CD4-positive, alpha-beta T cell (primary cell): ENCODE data around the gene GPR45. TPM values are rescaled to one million over a fixed set of nuclear protein-coding genes. Genes with fewer than 3 reads are reported as not detected.

Experiments
- ATAC-seq: fragments of 200-7000 bp; cut with Tn5 transposase; one replicate; pipeline ENCODE4 v1.10.0; 2022; ENCODE audit warnings: mild to moderate bottlenecking; ENCODE audit not compliant: poor library complexity
- CTCF ChIA-PET: fragments of 350-600 bp; sonication (Branson Sonifier 250); formaldehyde crosslinking; loops from one replicate; lab custom pipeline; 2021; ENCODE audit warnings: antibody characterized with exemption, inconsistent platforms; lab: Charles Lee
- POLR2A ChIA-PET: fragments of 350-600 bp; sonication (Branson Sonifier 250); formaldehyde crosslinking; loops from one replicate; lab custom pipeline; 2021; ENCODE audit warnings: antibody characterized with exemption, inconsistent platforms; lab: Charles Lee
- DNase-seq, 14 experiments: peaks; one replicate each; pipeline ENCODE4 v3.0.0-alpha.2; 2013 to 2020; ENCODE audit warnings: mixed read lengths in 2 of 14
- H3K27ac ChIP-seq, 2 donors: one replicate each; pipeline versions ENCODE4 v1.5.1 to v1.7.0; 2013; ENCODE audit warnings: low read length in 2 of 2, low read depth in 1 of 2, mild to moderate bottlenecking in 1 of 2
- H3K27me3 ChIP-seq, 2 experiments: 1 replicate in 1 of 2; 2 replicates in 1 of 2; pipeline versions ENCODE4 v1.6.1 to v1.7.0; 2013; ENCODE audit warnings: low read length in 2 of 2, control low read depth in 1 of 2, mild to moderate bottlenecking in 1 of 2, moderate library complexity in 1 of 2; ENCODE audit not compliant: insufficient read depth in 2 of 2, control insufficient read depth in 1 of 2
- H3K36me3 ChIP-seq: one replicate; pipeline ENCODE4 v1.6.1; 2013; ENCODE audit warnings: low read length, control low read depth; ENCODE audit not compliant: insufficient read depth
- H3K4me1 ChIP-seq: one replicate; pipeline ENCODE4 v1.6.1; 2013; ENCODE audit warnings: low read length, control low read depth; ENCODE audit not compliant: insufficient read depth
- H3K4me3 ChIP-seq: one replicate; pipeline ENCODE4 v1.5.1; 2013; ENCODE audit warnings: mild to moderate bottlenecking, low read length, moderate library complexity
- H3K9me3 ChIP-seq, 2 experiments: 1 replicate in 1 of 2; 2 replicates in 1 of 2; pipeline versions ENCODE4 v1.6.1 to v1.7.0; 2013; ENCODE audit warnings: low read length in 2 of 2, mild to moderate bottlenecking in 2 of 2, control low read depth in 1 of 2, moderate library complexity in 1 of 2; ENCODE audit not compliant: control insufficient read depth in 1 of 2, insufficient read depth in 1 of 2
- H3K27ac Mint-ChIP-seq: one replicate; pipeline ENCODE4 v1.8.0; 2020; ENCODE audit warnings: mixed read lengths
- H3K27me3 Mint-ChIP-seq: one replicate; pipeline ENCODE4 v1.8.0; 2021; ENCODE audit warnings: mixed read lengths
- H3K36me3 Mint-ChIP-seq: one replicate; pipeline ENCODE4 v1.8.0; 2021; ENCODE audit warnings: low read depth, mixed read lengths
- H3K4me1 Mint-ChIP-seq: one replicate; pipeline ENCODE4 v1.8.0; 2021; ENCODE audit warnings: low read depth, mixed read lengths
- H3K4me3 Mint-ChIP-seq: one replicate; pipeline ENCODE4 v1.8.0; 2020; ENCODE audit warnings: mild to moderate bottlenecking, mixed read lengths
- H3K9me3 Mint-ChIP-seq: one replicate; pipeline ENCODE4 v1.8.0; 2020; ENCODE audit warnings: mixed read lengths
- CTCF ChIP-seq: fragments of 200-600 bp; IDR thresholded peaks from one replicate; pipeline ENCODE4 v1.8.0; 2022; ENCODE audit warnings: antibody characterized with exemption, mild to moderate bottlenecking
- intact Hi-C, 2 experiments: fragments of 100-400 bp; cut with DNase I in 1 of 2; cut with micrococcal nuclease in 1 of 2; formaldehyde crosslinking; loops; one replicate each; pipeline versions ENCODE4 v1.15.1 to v1.9.0; 2023 to 2025; cut with DNase I, micrococcal nuclease
- total RNA-seq, 174 experiments: library from RNA in 2 of 174; stranded (reverse) in 2 of 174; gene quantifications; one replicate each; pipeline ENCODE4 v1.2.3 and lab custom pipeline; 2021 to 2026

The GPR45 gene
- total RNA-seq, 2 experiments from 2014 or later = not detected

GRCh38 chr2:105242286-105242993 is 897 bp downstream of the GPR45 start:
- CTCF ChIA-PET = no interaction called here

DNA sequence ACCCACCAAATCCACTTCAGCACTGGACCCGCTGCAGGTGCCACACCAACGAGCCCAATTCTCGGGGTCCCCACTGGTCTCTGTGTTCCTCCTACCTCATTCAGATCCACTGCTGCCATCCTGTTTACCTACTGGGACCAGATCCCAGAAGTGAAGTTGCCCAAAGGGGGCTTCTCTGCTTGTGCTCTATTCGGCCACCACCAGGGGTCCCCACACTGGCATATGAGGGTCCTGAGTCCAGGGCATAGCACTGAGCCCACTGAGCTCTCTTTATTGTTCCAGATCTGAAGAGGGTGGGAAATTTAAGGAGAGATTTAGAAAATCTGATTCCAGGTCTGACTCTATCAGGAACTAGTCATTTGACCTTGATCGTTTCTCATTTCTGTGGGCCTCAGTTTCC is 2.4 kb downstream of the GPR45 start:
- DNase-seq (no peak), ATAC-seq (no peak)
- no peaks in the 10 kb centered on the region for H3K9me3 ChIP-seq
- H3K4me1 Mint-ChIP-seq = no peaks in the 10 kb centered on the region
- ChIA-PET CTCF (no interaction called here), POLR2A (no interaction called here)
- peaks cover 0 to 9% of the 10 kb centered on the region in 2 experiments for H3K27me3 ChIP-seq
- H3K4me1 ChIP-seq = no peaks in the 10 kb centered on the region
- no peaks in the 10 kb centered on the region for H3K9me3 Mint-ChIP-seq
- H3K4me3 Mint-ChIP-seq = no peak overlapping the region
- intact Hi-C loops = no loop called here
- H3K36me3 ChIP-seq = no peaks in the 10 kb centered on the region
- no peak overlapping the region for H3K27ac Mint-ChIP-seq
- no peak overlapping the region for H3K27ac ChIP-seq
- no peaks in the 10 kb centered on the region for H3K36me3 Mint-ChIP-seq
- no peak overlapping the region for H3K4me3 ChIP-seq
- H3K27me3 Mint-ChIP-seq = no peaks in the 10 kb centered on the region
- TF ChIP-seq CTCF = no peak

More at GRCh38 chr2:105242286-105242993, 897 bp downstream of the GPR45 start:
- H3K27ac Mint-ChIP-seq = no peak overlapping the region
- TF ChIP-seq CTCF = no peak
- Histone ChIP-seq H3K4me3 (no peak overlapping the region), H3K27ac (no peak overlapping the region), H3K36me3 (no peaks in the 10 kb centered on the region), H3K9me3 (no peaks in the 10 kb centered on the region), H3K27me3 (peaks cover 0 to 9% of the 10 kb centered on the region in 2 experiments), H3K4me1 (peaks cover 2% of the 10 kb centered on the region)
- H3K4me1 Mint-ChIP-seq = no peaks in the 10 kb centered on the region
- no peak overlapping the region for H3K4me3 Mint-ChIP-seq
- no peak for ATAC-seq
- no peaks in the 10 kb centered on the region for H3K9me3 Mint-ChIP-seq
- intact Hi-C loops = no loop called here
- DNase-seq = no peak
- POLR2A ChIA-PET = no interaction called here
- no peaks in the 10 kb centered on the region for H3K36me3 Mint-ChIP-seq
- H3K27me3 Mint-ChIP-seq = no peaks in the 10 kb centered on the region

DNA sequence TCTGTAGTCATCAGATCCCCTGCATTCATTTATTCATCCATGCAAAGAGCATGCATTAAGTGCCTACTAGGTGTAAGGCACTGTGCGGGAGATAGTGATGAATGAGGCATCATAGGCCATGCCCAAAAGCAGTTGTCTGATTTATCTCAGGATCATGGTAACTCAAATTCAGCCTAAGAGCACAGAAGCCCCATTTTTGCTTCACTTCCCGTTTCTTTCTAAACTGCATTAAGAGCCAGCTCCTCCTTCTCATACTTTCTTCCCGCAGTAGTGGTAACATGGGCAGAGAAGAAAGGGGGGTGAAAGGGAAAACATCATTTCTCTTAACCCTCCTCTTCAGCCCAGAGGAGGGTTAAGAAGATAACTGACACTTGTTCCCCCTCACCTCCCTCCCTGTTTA is 2.9 kb downstream of the GPR45 start:
- CTCF ChIA-PET = no interaction called here
- no peak for DNase-seq

More for the DNA sequence above, 2.9 kb downstream of the GPR45 start:
- H3K9me3 Mint-ChIP-seq = no peaks in the 10 kb centered on the region
- H3K27ac ChIP-seq = no peak overlapping the region
- no peaks in the 10 kb centered on the region for H3K4me1 Mint-ChIP-seq
- H3K27me3 ChIP-seq = peaks cover 0 to 9% of the 10 kb centered on the region in 2 experiments
- H3K4me3 ChIP-seq = no peak overlapping the region
- H3K36me3 Mint-ChIP-seq = no peaks in the 10 kb centered on the region
- no peak overlapping the region for H3K27ac Mint-ChIP-seq
- H3K4me1 ChIP-seq = no peaks in the 10 kb centered on the region
- H3K9me3 ChIP-seq = no peaks in the 10 kb centered on the region
- intact Hi-C loops = no loop called here
- no peaks in the 10 kb centered on the region for H3K27me3 Mint-ChIP-seq
- no peak overlapping the region for H3K4me3 Mint-ChIP-seq
- H3K36me3 ChIP-seq = no peaks in the 10 kb centered on the region
- POLR2A ChIA-PET = no interaction called here
- no peak for ATAC-seq
- TF ChIP-seq CTCF = no peak
